GM18909 (cell line): ENCODE measurements around the gene SAA2.
"Not testable (repeated sequence)": the region's sequence is repeated elsewhere in the genome, so short reads cannot be mapped to it uniquely, and the experiment has no call there.

ENCODE experiments used
- ATAC-seq: cut with Tn5 transposase; IDR thresholded peaks from one replicate; pipeline ENCODE4 v1.9.1; 2021; ENCODE audit warnings: mild to moderate bottlenecking; ENCODE audit not compliant: unreplicated experiment, poor library complexity

SAA2 gene

GRCh38 chr11:18204220-18204619 is 44.2 kb downstream of the SAA2 start:
- ATAC-seq = no peak

- ATAC-seq = no peak
These were observed 44.7 kb downstream of the SAA2 start for GRCh38 chr11:18203723-18204122.

GRCh38 chr11:18197738-18198137 is 50.7 kb downstream of the SAA2 start:
- ATAC-seq = not testable (repeated sequence)

GRCh38 chr11:18196532-18196931 is 51.9 kb downstream of the SAA2 start:
- ATAC-seq = no peak
